GM23248 (cell line): ENCODE data around the gene IPO9. TPM values are rescaled to one million over a fixed set of nuclear protein-coding genes. Genes with fewer than 3 reads are reported as not detected.

ENCODE experiments used
- DNase-seq: peaks from one replicate; pipeline ENCODE4 v3.0.0-alpha.2; 2015
- H2AFZ ChIP-seq: fragments of 200-600 bp; sonication (generic); 2 replicates; pipeline ENCODE4 v1.6.1; 2016; ENCODE audit warnings: antibody characterized with exemption
- H3F3A ChIP-seq: fragments of 200-600 bp; sonication (generic); 2 replicates; pipeline ENCODE4 v1.6.1; 2016; ENCODE audit warnings: mild to moderate bottlenecking, antibody characterized with exemption, mixed run types; ENCODE audit not compliant: insufficient read depth
- H3K27ac ChIP-seq: fragments of 200-600 bp; sonication (generic); 2 replicates; pipeline ENCODE4 v1.5.1; 2016; ENCODE audit warnings: mild to moderate bottlenecking
- H3K27me3 ChIP-seq: fragments of 200-600 bp; sonication (generic); replicated peaks from 2 replicates; pipeline ENCODE4 v1.6.1; 2016; ENCODE audit warnings: mild to moderate bottlenecking; ENCODE audit not compliant: insufficient read depth
- H3K36me3 ChIP-seq: fragments of 200-600 bp; sonication (generic); 2 replicates; pipeline ENCODE4 v1.6.1; 2016; ENCODE audit warnings: low read depth, mild to moderate bottlenecking
- H3K4me1 ChIP-seq: fragments of 200-600 bp; sonication (generic); 2 replicates; pipeline ENCODE4 v1.6.1; 2016; ENCODE audit warnings: mild to moderate bottlenecking; ENCODE audit not compliant: insufficient read depth
- H3K4me2 ChIP-seq: fragments of 200-600 bp; sonication (generic); one replicate; pipeline ENCODE4 v1.6.1; 2016; ENCODE audit warnings: mild to moderate bottlenecking; ENCODE audit not compliant: unreplicated experiment
- H3K4me3 ChIP-seq: fragments of 200-600 bp; sonication (generic); 2 replicates; pipeline ENCODE4 v1.5.1; 2016; ENCODE audit warnings: mild to moderate bottlenecking
- H3K79me2 ChIP-seq: fragments of 200-600 bp; sonication (generic); 2 replicates; pipeline ENCODE4 v1.6.1; 2016; ENCODE audit warnings: mild to moderate bottlenecking; ENCODE audit not compliant: insufficient read depth
- H3K9ac ChIP-seq: fragments of 200-600 bp; sonication (generic); 2 replicates; pipeline ENCODE4 v1.6.1; 2016; ENCODE audit warnings: mild to moderate bottlenecking
- H3K9me2 ChIP-seq: fragments of 200-600 bp; sonication (generic); 2 replicates; pipeline ENCODE4 v1.6.1; 2016; ENCODE audit warnings: mixed run types, mild to moderate bottlenecking, moderate library complexity; ENCODE audit not compliant: insufficient read depth
- H3K9me3 ChIP-seq: fragments of 200-600 bp; sonication (generic); one replicate; pipeline ENCODE4 v1.6.1; 2017; ENCODE audit warnings: low read depth
- H4K20me1 ChIP-seq: fragments of 200-600 bp; sonication (generic); 2 replicates; pipeline ENCODE4 v1.6.0; 2016; ENCODE audit not compliant: insufficient read depth
- EZH2 ChIP-seq: fragments of 200-600 bp; sonication (generic); IDR thresholded peaks from 2 replicates; pipeline ENCODE4 v1.6.1; 2018; ENCODE audit warnings: antibody characterized with exemption, mild to moderate bottlenecking; ENCODE audit not compliant: insufficient read depth, poor library complexity, severe bottlenecking
- EZH2phosphoT487 ChIP-seq: fragments of 200-600 bp; sonication (generic); IDR thresholded peaks from 2 replicates; pipeline ENCODE4 v1.6.1; 2018; ENCODE audit warnings: antibody characterized with exemption, moderate library complexity, mild to moderate bottlenecking, low read depth; ENCODE audit not compliant: insufficient read depth
- WGBS, 2 experiments: methylation state at CpG; one replicate each; pipeline ENCODE4 v1.1.6; 2015 to 2017; ENCODE audit warnings: low lambda C conversion rate in 2 of 2, low coverage in 1 of 2; ENCODE audit errors: missing lambda C conversion rate in 2 of 2; 5-methylcytosine and 5-hydroxymethylcytosine counted together
- in situ Hi-C: fragments of 300-500 bp; cut with MboI; formaldehyde crosslinking; loops from 2 replicates; pipeline ENCODE4 v1.15.0; 2020
- polyA plus RNA-seq: library from polyadenylated mRNA; unstranded; fragments of >200 nt; fragmentation: Nextera tagmentation; extraction: Ambion mirVana; gene quantifications from 2 replicates; pipeline ENCODE4 v1.2.1, GENCODE V29; 2016
- total RNA-seq: library from RNA; depleted of rRNA; stranded (reverse); fragments of >200 nt; shearing (Covaris generic); gene quantifications from 2 replicates; pipeline ENCODE4 v1.2.3, GENCODE V29; 2014

Gene IPO9
- total and polyA plus RNA-seq, 2 experiments from 2014 or later = 18.3 to 52.4 TPM

GRCh38 chr1:201800246-201800645 is 28.7 kb upstream of the IPO9 start:
- peaks cover 91% of the 10 kb centered on the region for H3K79me2 ChIP-seq
- H3K4me3 ChIP-seq = no peak overlapping the region
- peaks cover 80% of the 10 kb centered on the region for H3K36me3 ChIP-seq
- no peak overlapping the region for H2AFZ ChIP-seq
- no peak for DNase-seq
- no peaks in the 10 kb centered on the region for H3K27me3 ChIP-seq
- TF ChIP-seq EZH2phosphoT487 = no peak
- TF ChIP-seq EZH2 = no peak
- no peaks in the 10 kb centered on the region for H4K20me1 ChIP-seq
- no peaks in the 10 kb centered on the region for H3K4me1 ChIP-seq
- H3K9me3 ChIP-seq = no peaks in the 10 kb centered on the region
- no peak overlapping the region for H3K27ac ChIP-seq
- H3K4me2 ChIP-seq = no peak overlapping the region
- in situ Hi-C loops = no loop called here
- peaks cover 67% of the 10 kb centered on the region for H3F3A ChIP-seq
- no peaks in the 10 kb centered on the region for H3K9me2 ChIP-seq
- no peak overlapping the region for H3K9ac ChIP-seq

GRCh38 chr1:201806801-201807200 is 22.2 kb upstream of the IPO9 start:
- in situ Hi-C loops = no loop called here
- 83 to 87% methylated on average over 4 of the region's 4 CpGs for WGBS, 2 experiments

GRCh38 chr1:201807958-201808632 is 20.9 kb upstream of the IPO9 start:
- Histone ChIP-seq H3K9ac (no peak overlapping the region), H3K27ac (no peak overlapping the region), H3K9me3 (no peaks in the 10 kb centered on the region), H3K4me1 (no peaks in the 10 kb centered on the region), H2AFZ (no peak overlapping the region), H3F3A (peaks cover 84% of the 10 kb centered on the region), H3K27me3 (no peaks in the 10 kb centered on the region), H3K79me2 (peaks cover 59% of the 10 kb centered on the region), H3K4me3 (no peak overlapping the region), H4K20me1 (no peaks in the 10 kb centered on the region), H3K36me3 (peaks cover 97% of the 10 kb centered on the region), H3K9me2 (no peaks in the 10 kb centered on the region), H3K4me2 (no peak overlapping the region)
- DNase-seq = no peak
- in situ Hi-C loops = no loop called here
- TF ChIP-seq EZH2phosphoT487 = no peak
- no peak for TF ChIP-seq EZH2
- 83 to 84% methylated on average over 10 to 11 of the region's 11 CpGs for WGBS, 2 experiments

More at GRCh38 chr1:201806801-201807200, 22.2 kb upstream of the IPO9 start:
- Histone ChIP-seq H3K9ac (no peak overlapping the region), H3K4me2 (no peak overlapping the region), H3K4me3 (no peak overlapping the region), H3K79me2 (peaks cover 57% of the 10 kb centered on the region), H2AFZ (no peak overlapping the region), H3K9me2 (no peaks in the 10 kb centered on the region), H3K9me3 (no peaks in the 10 kb centered on the region), H3K27ac (no peak overlapping the region), H3F3A (peaks cover 82% of the 10 kb centered on the region), H3K36me3 (peaks cover 94% of the 10 kb centered on the region), H4K20me1 (no peaks in the 10 kb centered on the region), H3K27me3 (no peaks in the 10 kb centered on the region), H3K4me1 (no peaks in the 10 kb centered on the region)
- TF ChIP-seq EZH2phosphoT487 (no peak), EZH2 (no peak)
- DNase-seq = no peak

GRCh38 chr1:201808633-201808990 is 20.3 kb upstream of the IPO9 start:
- Histone ChIP-seq H3K79me2 (peaks cover 59% of the 10 kb centered on the region), H3K9me2 (no peaks in the 10 kb centered on the region), H3K27me3 (no peaks in the 10 kb centered on the region), H3K9ac (no peak overlapping the region), H3K27ac (no peak overlapping the region), H3K36me3 (peaks cover 97% of the 10 kb centered on the region), H3K9me3 (no peaks in the 10 kb centered on the region), H4K20me1 (no peaks in the 10 kb centered on the region), H3K4me3 (no peak overlapping the region), H2AFZ (no peak overlapping the region), H3K4me2 (no peak overlapping the region), H3K4me1 (no peaks in the 10 kb centered on the region), H3F3A (peaks cover 83% of the 10 kb centered on the region)
- in situ Hi-C loops = no loop called here
- WGBS, 2 experiments = 92% methylated on average over 6 of the region's 6 CpGs
- TF ChIP-seq EZH2phosphoT487 (no peak), EZH2 (no peak)
- no peak for DNase-seq

GRCh38 chr1:201809876-201810275 is 19.1 kb upstream of the IPO9 start:
- Histone ChIP-seq H3K27me3 (no peaks in the 10 kb centered on the region), H3K4me1 (no peaks in the 10 kb centered on the region), H3K4me3 (no peak overlapping the region), H3K36me3 (peaks cover 96% of the 10 kb centered on the region), H3K9ac (no peak overlapping the region), H3F3A (peaks cover 75% of the 10 kb centered on the region), H2AFZ (no peak overlapping the region), H3K9me3 (no peaks in the 10 kb centered on the region), H4K20me1 (no peaks in the 10 kb centered on the region), H3K27ac (no peak overlapping the region), H3K9me2 (no peaks in the 10 kb centered on the region), H3K79me2 (peaks cover 54% of the 10 kb centered on the region), H3K4me2 (no peak overlapping the region)
- no peak for DNase-seq
- in situ Hi-C loops = no loop called here
- WGBS, 2 experiments = 96 to 99% methylated on average over 5 of the region's 5 CpGs
- no peak for TF ChIP-seq EZH2phosphoT487
- TF ChIP-seq EZH2 = no peak
